ACHN (cell line): ENCODE results near the gene SLC3A2.

ENCODE experiments used
- DNase-seq: peaks from one replicate; pipeline ENCODE4 v3.0.0-alpha.2; 2015
- in situ Hi-C: cut with HindIII; loops from 2 replicates; pipeline ENCODE4 v1.10.0; 2017; ENCODE audit warnings: low sequenced_read_pairs, low pct_ligation_motif_present, low pct_unique_long_range_greater_than_20kb

SLC3A2 gene

DNA sequence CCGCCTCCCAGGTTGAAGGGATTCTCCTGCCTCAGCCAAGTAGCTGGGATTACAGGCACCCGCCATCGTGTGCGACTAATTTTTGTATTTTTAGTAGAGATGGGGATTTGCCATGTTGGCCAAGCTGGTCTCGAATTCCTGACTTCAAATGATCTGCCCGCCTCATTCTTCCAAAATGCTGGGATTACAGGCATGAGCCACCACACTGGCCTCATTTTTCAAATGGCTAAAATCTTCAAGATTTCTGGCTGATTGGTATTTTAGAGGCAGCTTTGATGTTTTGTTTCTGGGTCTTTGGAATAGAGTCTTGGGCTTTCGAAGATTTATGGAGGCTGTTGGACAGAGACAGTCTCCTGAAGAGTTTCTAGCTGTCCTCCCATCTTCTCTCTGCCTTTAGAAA is 5.8 kb upstream of the SLC3A2 start:
- in situ Hi-C loops, result no loop called here
- DNase-seq, result no peak

DNA sequence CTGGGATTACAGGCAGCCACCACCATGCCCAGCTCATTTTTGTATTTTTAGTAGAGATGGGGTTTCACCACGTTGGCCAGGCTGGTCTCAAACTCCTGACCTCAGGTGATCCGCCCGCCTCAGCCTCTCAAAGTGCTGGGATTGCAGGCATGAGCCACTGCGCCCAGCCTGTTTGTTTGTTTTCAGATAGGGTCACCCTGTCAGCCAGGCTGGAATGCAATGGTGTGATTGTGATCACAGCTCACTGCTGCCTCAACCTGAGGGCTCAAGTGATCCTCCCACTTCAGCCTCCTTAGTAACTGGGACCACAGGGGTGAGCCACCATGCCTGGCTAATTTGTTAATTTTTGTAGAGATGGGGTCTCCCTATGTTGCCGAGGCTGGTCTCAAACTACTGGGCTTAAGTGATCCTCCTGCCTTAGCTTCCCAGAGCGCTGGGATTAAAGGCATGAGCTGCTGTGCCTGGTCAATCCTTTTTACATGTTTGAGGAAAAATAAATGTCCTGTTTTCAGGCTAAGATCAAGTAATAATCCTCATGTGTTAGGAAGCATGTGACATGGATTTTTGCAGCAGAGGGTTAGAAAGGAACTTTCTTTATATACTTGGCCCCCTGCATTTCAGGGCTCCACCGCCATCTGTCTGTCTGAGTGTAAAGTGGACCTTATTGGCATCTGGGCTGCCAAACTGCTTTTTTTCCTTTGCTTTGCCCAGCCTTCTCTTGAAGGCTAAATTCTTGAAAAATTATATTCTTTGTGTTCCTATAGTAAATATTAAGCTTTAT is 4.8 kb upstream of the SLC3A2 start:
- in situ Hi-C loops, result no loop called here
- no peak for DNase-seq

DNA sequence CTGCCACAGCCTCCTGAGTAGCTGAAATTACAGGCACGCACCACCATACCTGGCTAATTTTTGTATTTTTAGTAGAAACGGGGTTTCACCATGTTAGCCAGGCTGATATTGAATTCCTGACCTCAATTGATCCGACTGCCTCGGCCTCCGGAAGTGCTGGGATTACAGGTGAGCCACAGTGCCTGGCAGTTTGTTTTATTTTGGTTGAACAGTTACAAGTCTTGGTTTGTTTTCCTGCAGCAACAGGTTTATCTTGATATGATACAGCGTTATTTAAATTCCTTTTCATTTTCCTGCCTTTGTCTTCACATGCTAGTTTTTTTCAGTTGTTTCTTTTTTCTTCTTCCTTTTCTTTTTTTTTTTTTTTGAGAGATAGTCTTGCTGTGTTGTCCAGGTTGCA is 4.0 kb upstream of the SLC3A2 start:
- in situ Hi-C loops, result no loop called here
- no peak for DNase-seq

DNA sequence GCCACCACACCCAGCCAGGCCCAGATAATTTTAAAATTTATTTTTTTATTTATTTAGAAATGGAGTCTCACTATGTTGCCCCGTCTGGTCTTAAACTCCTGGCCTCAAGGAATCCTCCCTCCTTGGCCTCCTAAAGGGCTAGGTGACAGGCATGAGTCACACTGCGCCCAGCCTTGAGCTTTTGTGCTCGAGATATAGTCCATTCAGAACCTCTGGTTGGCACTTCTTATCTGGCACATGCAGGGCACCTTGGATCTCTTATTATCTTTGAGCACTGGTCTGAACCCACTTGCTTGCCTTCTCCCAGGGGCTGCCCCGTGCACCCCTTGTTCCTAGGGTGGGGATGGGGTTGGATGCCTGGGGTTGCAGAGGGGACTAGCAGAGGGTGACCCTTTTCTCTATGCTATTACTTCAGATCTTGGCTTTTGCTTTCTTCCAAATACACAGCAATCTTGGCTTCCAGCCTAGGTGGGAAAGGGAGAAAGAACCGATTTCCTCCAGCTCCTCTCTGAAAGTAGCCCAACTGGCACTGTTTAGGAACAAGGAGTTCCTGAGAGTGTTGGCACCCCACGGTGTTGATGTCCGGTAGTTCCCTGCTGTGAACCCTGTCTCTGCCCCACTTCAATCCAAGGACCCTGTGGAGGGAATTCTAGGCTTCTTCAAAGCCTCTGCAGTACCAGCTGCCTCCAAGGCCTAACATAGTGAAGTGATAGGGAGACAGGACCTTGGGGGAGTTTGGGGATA is 1.3 kb upstream of the SLC3A2 start:
- in situ Hi-C loops, result no loop called here
- DNase-seq, result no peak

DNA sequence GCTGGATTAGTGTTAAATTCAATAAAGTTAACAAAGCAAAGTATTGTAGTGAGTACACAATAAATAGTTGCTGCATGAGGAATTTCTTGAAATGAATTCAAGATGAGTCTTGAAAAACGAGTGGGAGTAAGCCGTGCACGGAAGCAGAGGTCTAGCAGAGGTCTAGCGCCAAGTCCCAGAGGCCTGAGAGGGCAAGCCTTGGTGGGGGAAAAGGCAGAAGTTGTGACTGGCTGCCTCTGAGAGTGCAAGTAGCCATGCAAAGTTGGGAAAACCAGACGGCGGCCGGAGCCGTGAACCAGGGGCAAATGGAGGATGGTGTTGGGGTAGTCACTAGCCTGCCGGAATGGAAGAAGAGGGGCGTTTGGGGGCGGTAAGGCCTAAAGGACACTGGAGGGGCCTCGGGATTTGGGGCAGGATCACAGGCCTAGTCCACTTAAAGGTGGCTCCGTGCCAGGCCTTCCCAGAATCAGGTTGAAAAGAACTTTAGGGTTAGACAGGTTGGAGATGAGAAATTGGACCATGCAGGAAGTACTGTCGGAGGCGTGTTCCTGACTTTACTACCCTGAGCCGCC is 379 bp upstream of the SLC3A2 start:
- in situ Hi-C loops, result no loop called here
- peak; percentile 43 for DNase-seq

DNA sequence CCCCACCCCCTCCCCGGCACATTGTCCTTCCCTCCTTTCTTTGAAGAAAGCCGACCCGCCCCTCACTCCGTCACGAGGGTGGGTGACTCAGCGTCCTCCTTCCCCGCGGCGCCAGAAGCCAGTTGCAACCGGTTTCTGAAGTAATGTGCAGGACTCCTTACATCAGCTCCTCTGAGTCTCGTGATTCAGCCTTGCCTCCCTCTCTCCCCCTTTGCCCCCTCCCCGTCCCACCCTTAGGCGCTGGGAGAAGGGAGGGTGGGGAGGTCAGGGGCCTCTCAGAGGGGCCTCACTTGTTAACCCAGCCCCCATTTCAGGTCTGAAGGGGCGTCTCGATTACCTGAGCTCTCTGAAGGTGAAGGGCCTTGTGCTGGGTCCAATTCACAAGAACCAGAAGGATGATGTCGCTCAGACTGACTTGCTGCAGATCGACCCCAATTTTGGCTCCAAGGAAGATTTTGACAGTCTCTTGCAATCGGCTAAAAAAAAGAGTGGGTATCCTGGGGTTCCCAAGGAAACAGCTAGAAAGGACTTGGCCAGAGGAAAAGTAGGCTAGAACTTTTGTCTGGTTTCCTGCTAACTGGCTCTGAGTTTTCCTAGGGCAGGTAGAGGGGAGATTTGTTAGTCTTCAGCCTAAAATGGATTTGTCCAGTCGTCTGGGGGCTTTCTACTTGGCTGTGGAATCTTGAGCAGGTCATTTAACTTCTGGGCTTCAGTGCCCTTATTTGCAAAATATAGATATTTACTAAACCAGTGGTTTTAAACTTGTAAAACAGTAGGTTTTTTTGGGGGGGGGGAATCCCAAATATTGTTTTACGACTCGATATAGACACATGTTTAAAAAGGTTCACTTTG is 1.1 kb downstream of the SLC3A2 start:
- in situ Hi-C loops, result no loop called here
- DNase-seq, result peak; percentile 94

DNA sequence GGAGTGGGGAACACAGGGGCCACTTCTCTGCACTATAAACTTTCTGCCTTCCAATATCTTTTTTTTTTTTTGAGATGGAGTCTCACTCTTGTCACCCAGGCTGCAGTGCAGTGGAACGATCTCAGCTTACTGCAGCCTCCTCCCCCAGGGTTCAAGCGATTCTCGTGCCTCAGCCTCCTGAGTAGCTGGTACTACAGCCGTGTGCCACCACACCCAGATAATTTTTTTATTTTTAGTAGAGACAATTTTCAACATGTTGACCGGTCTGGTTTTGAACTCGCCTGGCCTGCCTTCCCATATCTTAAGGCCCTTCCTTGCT is 1.7 kb downstream of the SLC3A2 start:
- in situ Hi-C loops, result no loop called here
- DNase-seq, result no peak

DNA sequence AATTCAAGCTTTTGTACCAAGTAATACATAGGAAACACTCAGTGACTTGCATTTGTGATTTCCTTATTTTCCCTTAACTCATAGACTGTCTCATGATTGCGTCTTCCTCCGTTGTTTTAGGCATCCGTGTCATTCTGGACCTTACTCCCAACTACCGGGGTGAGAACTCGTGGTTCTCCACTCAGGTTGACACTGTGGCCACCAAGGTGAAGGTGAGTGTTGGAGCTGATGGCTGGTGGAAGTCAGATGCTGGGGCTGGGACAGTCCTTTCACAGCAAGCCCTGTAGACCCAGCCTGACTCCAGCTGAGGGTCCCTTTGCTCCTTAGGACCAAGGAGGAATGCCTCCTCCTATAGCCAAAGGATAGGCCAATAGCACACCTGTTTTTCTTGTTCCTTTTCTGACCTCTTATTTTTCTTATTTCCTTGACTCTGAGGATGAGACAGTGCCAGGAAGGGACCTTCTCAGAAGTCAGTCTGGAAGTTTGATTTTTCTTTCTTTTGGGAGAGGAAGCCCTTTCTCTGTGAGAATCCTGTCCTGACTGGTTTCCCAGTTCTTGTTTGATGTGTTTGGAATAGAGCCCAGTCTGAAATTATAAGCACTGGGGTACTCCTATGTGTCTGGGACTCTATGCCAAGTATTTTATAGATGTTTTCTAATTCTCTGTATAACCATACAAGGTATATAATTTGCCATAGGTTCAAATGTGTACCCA is 2.2 kb downstream of the SLC3A2 start:
- DNase-seq, result no peak
- in situ Hi-C loops, result no loop called here

DNA sequence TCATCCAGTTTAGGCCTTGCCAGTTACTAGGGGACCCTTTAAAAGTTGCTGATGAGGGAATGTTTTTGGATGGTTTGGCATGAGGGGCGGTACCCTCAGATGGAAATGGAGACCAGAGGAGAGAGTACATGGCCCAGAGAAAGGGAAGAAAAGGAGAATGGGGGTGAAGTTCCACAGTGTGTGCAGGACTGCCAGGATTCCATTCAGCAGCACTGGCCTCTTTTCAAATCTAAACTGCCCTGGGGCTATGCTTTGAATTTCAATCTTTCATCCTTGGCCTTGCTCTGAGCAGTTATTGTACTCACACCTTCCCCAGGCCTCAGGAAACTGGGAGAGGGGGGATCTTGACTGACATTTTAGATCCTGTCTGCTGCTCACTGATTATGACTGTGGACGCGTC is 3.0 kb downstream of the SLC3A2 start:
- no peak for DNase-seq
- in situ Hi-C loops, result no loop called here

DNA sequence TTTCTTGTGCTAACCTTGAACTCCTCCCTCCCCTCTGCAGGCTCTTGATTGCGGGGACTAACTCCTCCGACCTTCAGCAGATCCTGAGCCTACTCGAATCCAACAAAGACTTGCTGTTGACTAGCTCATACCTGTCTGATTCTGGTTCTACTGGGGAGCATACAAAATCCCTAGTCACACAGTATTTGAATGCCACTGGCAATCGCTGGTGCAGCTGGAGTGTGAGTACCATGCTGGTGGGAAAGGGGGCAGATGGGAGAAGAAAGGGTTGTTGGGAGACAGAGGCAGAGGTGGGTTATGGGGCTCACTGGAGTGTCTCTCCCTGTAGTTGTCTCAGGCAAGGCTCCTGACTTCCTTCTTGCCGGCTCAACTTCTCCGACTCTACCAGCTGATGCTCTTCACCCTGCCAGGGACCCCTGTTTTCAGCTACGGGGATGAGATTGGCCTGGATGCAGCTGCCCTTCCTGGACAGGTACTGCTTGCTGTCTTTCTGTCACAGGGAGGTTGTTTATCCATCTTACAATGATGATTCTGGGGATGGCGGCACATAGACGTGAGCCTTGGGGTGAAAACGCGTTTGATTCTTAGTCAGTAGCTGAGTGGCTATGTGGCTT is 4.5 kb downstream of the SLC3A2 start:
- no peak for DNase-seq
- in situ Hi-C loops, result no loop called here

DNA sequence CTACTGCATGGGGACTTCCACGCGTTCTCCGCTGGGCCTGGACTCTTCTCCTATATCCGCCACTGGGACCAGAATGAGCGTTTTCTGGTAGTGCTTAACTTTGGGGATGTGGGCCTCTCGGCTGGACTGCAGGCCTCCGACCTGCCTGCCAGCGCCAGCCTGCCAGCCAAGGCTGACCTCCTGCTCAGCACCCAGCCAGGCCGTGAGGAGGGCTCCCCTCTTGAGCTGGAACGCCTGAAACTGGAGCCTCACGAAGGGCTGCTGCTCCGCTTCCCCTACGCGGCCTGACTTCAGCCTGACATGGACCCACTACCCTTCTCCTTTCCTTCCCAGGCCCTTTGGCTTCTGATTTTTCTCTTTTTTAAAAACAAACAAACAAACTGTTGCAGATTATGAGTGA is 7.7 kb downstream of the SLC3A2 start:
- in situ Hi-C loops, result no loop called here
- DNase-seq, result no peak

DNA sequence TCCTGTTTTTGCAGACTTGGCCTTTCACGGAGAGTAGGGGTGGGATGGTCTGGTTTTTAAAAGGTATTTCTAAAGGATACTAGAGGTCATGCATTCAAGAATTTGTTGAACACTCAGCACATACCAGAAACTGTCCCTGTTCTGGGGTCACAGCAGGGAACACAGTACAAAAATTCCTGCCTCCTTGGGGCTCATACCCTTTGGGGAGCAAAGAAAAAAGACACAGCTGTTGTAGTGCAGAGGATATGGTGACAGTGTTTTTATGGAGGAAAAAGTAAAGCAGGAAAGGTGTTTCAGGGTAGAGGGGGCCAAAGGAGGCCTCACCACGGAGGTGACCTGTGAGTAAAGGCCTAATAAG is 8.4 kb downstream of the SLC3A2 start:
- in situ Hi-C loops, result no loop called here
- DNase-seq, result no peak

DNA sequence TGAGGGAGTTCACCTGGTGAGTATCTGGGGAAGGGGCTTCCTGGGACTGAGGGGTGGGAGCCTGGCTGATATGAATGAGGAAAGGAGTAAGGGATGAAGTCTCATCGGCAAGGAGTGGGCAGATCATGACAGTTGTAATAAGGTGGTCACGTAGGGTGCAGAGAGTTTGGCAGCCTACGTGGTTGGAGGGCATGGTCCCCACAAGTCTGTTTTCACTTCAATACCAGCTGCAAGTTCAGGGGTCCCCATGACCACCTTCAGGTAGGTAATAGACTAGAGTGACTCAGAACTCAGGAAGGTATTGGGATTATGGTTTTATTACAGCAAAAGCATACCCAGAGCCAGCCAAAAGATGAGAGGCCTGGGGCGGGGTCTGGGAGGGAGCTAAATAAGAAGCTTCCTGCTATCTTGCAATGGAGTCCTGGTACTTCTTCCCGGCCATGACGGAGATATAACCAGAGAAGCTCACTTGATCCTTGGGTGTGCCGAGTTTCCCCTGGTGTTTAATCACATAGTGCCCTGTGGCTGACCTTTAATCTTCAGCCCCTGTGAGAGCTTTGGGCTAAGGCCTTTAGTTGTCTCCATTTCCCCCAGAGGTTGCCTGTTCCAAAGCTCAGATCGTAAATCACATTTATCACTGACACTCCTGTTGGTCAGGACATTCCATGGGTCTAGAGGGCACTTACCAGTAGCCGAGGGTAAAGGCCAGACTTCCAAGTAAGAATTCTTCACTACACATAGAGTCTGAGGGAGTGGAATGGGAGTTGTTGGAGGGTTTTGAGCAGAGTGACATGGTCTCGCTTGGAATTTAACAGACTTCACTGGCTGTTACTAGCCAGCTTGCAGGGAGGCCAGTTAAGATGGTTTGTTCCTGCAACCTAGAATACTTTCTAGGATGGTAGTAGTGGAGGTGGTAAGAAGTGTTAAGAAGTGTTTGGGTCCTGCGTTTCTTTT is 9.1 kb downstream of the SLC3A2 start:
- peak; percentile 35 for DNase-seq
- in situ Hi-C loops, result no loop called here

DNA sequence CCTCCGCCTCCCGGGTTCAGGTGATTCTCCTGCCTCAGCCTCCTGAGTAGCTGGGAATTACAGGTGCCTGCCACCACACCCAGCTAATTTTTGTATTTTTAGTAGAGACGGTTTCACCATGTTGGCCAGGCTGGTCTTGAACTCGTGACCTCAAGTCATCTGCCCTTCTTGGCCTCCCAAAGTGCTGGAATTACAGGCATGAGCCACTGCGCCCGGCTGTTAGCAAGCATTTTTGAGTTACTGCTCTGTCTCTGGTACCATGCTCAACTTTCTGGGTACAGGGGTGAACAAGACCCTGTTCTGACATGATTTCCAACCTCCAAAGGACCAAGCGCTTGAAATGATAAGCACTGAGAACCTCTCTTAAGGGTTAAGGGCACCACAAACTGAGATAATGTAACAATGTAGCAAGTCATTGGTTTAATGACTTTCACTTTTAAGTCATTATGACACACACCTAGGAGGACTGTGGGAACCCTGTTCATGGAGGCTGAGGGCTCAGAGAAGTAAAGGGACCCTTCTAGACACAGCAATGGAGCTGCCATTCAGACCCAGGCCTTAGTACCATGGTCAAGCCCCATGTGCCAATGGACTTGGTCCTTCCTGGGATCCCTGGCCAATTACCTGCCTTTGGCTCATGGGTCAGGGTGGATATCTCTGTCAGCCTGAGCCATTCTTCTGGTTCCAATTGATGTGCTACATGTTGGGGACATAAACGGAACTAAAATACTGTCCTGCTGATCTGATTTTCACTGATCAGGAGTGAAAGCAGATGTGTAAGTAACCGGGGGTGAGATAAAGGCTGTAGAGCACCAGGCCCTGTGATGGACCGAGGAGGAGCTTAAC is 11.6 kb downstream of the SLC3A2 start:
- in situ Hi-C loops, result no loop called here

DNA sequence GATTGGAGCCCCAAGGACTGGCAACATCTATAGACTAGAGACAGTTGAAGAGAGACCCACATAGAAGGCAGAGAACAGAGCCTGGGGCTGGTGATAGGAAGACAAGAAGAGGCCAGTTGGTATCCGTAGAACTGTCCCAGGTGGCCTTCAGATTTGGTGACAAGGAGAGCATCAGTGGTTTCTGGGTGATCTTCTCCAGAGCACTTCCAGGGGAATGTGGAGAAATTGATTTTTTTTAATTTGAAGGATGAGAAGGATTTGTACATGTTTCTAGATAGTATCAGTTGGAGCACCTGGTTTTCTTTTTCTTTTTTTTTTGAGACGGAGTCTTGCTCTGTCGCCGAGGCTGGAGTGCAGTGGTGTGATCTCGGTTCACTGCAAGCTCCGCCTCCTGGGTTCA is 14.8 kb downstream of the SLC3A2 start:
- no peak for DNase-seq
- in situ Hi-C loops, result no loop called here

More for the DNA sequence above, 11.6 kb downstream of the SLC3A2 start:
- DNase-seq, result no peak

DNA sequence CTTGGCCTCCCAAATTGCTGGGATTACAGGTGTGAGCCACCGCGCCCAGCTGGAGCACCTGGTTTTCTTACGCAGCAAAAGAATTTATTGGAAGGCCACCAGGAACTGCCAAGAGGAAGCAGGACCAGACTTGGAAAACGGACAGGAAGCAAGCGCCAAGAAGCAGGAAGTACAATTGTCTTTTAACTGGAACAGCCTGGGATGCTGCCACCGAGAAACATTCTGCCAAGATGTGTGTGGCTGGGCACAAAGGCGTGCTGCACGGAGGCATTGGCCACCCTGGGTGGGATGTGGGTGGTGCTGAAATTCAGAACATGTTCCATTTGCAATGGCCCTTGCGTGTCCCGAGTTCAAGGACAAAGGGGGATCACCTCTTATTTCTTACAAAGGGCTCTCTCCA is 15.4 kb downstream of the SLC3A2 start:
- no peak for DNase-seq
- in situ Hi-C loops, result no loop called here
